Stimulated activated CD8-positive, alpha-beta memory T cell treated with anti-CD3 and anti-CD28 coated beads, Interleukin-7, amount 100 ng/mL, for 1 hour (primary cell): ENCODE results near the gene AP1AR.

Experiments used
- DNase-seq, 2 donors: peaks; one replicate each; pipeline ENCODE4 v3.0.0-alpha.2; 2020; ENCODE audit warnings: low read depth in 2 of 2

Gene AP1AR

GRCh38 chr4:112312610-112313239, 81.1 kb downstream of the AP1AR start:
- no peak for DNase-seq

GRCh38 chr4:112315446-112315845, 83.9 kb downstream of the AP1AR start:
- no peak for DNase-seq

- DNase-seq: no peak
Measured at GRCh38 chr4:112316360-112316759, 84.8 kb downstream of the AP1AR start.

- DNase-seq: no peak
Measured at GRCh38 chr4:112318239-112319142, 86.9 kb downstream of the AP1AR start.
